MCF 10A (cell line): ENCODE measurements around the gene TH. TPM values are rescaled to one million over a fixed set of nuclear protein-coding genes. Genes with fewer than 3 reads are reported as not detected.

Experiments used
- BruUV-seq: library from RNA; stranded (reverse); fragments of 400-500 nt; replicated peaks from 2 replicates; lab custom pipeline; 2021; lab: Mats Ljungman, UMichigan
- CTCF ChIA-PET: fragments of 300-600 bp; sonication (Branson Sonifier 250); formaldehyde crosslinking; extraction: SDS; loops from one replicate; lab custom pipeline; 2021; ENCODE audit warnings: antibody characterized with exemption, inconsistent platforms; lab: Yijun Ruan, JAX
- POLR2A ChIA-PET: fragments of 300-600, 350-650 bp; sonication (Branson Sonifier 250); formaldehyde crosslinking; extraction: SDS; loops from one replicate; lab custom pipeline; 2020; ENCODE audit warnings: antibody characterized with exemption, inconsistent platforms; lab: Yijun Ruan, JAX
- DNase-seq: peaks from one replicate; pipeline ENCODE4 v3.0.0-alpha.2; 2018; ENCODE audit not compliant: unreplicated experiment
- H3K27ac Mint-ChIP-seq: one replicate; pipeline ENCODE4 v1.8.0; 2022; ENCODE audit warnings: mild to moderate bottlenecking, low read depth, mixed read lengths; ENCODE audit not compliant: unreplicated experiment
- H3K27me3 Mint-ChIP-seq: one replicate; pipeline ENCODE4 v1.8.0; 2022; ENCODE audit warnings: mixed read lengths; ENCODE audit not compliant: insufficient read depth, unreplicated experiment
- H3K36me3 Mint-ChIP-seq: one replicate; pipeline ENCODE4 v1.8.0; 2022; ENCODE audit warnings: mild to moderate bottlenecking, moderate library complexity, mixed read lengths; ENCODE audit not compliant: insufficient read depth, unreplicated experiment
- H3K4me1 Mint-ChIP-seq: one replicate; pipeline ENCODE4 v1.8.0; 2022; ENCODE audit warnings: mixed read lengths; ENCODE audit not compliant: insufficient read depth, unreplicated experiment
- H3K4me3 Mint-ChIP-seq: one replicate; pipeline ENCODE4 v1.8.0; 2022; ENCODE audit warnings: mild to moderate bottlenecking, moderate library complexity, mixed read lengths; ENCODE audit not compliant: unreplicated experiment
- H3K9me3 Mint-ChIP-seq: one replicate; pipeline ENCODE4 v1.8.0; 2022; ENCODE audit warnings: mixed read lengths; ENCODE audit not compliant: unreplicated experiment
- intact Hi-C: fragments of 100-400 bp; cut with micrococcal nuclease; formaldehyde crosslinking; loops from 2 replicates; pipeline ENCODE4 v1.14.1; 2022
- total RNA-seq: library from RNA; stranded (reverse); gene quantifications from 2 replicates; pipeline ENCODE4 v1.2.3, GENCODE V29; 2022
- TF ChIP-seq, protein P1 (sequence below): fragments of 200-600 bp; IDR thresholded peaks from one replicate; pipeline ENCODE4 v1.8.0; 2022; ENCODE audit warnings: antibody characterized with exemption, mild to moderate bottlenecking; ENCODE audit not compliant: unreplicated experiment

The TH gene
- total RNA-seq, 1 experiment from 2014 or later = 1.1 TPM

DNA sequence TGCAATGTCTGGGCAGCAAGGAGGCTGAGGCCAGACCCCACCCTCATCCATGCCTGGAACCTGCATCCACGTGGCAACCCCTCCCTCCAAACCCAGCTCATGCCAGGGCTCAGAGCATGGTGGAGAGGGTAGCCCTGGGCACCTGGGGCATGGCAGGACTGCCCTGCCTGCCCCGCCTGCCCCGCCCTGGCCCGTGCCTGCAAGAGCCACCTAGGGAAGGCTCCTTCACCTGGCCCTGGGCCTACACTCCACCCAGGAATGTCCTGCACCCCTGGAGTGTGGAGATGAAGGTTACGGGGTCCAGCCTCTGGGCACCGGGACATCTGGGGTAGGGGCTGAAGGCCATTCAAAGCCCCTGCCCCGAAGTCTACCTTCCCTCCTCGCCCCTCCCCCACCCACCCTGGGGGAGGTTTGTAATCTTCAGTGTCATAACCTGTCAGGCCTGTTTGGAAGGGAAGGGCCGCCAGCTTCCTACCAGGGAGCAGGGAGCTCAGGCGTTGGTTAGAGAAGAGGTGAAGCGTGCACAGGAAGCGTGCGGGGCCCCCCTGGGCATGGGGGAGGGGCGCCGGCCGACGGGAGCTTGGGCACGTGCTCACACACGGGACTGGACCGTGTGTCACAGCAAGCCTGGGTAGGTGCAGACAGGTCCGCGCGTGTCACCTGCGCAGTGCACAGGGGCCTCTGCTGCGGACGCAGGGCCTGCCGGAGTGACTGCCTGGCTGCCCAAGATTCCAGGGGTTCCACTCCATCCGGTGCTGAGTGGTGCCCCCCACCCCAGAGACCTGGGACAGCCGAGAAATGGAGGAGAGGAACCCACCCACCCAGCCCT, 30.7 kb upstream of the TH start:
- ChIA-PET CTCF (interaction anchor here (0.5 to 6.9 kb wide), 4 partner anchors 51 to 219 kb away, joined by 5 to 67 read pairs (median 12); partner anchors contain the start of genes C11orf21 and TSPAN32), POLR2A (no interaction called here)

DNA sequence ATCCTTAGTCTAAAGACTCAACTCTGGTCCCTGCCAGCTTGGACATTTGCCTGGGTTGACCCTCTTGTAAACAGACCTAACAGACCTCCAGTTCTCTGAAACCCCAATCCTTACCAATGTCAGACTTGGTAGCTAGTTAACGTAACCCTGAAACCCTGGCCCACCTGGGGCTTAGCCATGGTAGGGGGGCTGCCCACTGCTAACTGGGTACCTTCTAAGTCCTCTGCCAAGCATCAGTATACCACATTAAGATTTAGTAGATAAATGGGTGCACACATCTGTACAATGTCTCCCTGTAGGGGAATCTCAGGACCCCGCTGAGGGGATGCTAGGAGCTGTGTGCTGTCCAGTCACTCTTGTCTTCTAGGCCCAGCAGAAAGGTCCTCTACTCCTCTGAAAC, 29.9 kb upstream of the TH start:
- Mint-ChIP-seq H3K4me3 (no peak overlapping the region), H3K9me3 (peaks cover 8% of the 10 kb centered on the region), H3K27ac (no peak overlapping the region), H3K4me1 (peaks cover 12% of the 10 kb centered on the region), H3K27me3 (peaks cover 11% of the 10 kb centered on the region), H3K36me3 (no peaks in the 10 kb centered on the region)
- no TSS peak for BruUV-seq
- TF ChIP-seq, protein P1, sequence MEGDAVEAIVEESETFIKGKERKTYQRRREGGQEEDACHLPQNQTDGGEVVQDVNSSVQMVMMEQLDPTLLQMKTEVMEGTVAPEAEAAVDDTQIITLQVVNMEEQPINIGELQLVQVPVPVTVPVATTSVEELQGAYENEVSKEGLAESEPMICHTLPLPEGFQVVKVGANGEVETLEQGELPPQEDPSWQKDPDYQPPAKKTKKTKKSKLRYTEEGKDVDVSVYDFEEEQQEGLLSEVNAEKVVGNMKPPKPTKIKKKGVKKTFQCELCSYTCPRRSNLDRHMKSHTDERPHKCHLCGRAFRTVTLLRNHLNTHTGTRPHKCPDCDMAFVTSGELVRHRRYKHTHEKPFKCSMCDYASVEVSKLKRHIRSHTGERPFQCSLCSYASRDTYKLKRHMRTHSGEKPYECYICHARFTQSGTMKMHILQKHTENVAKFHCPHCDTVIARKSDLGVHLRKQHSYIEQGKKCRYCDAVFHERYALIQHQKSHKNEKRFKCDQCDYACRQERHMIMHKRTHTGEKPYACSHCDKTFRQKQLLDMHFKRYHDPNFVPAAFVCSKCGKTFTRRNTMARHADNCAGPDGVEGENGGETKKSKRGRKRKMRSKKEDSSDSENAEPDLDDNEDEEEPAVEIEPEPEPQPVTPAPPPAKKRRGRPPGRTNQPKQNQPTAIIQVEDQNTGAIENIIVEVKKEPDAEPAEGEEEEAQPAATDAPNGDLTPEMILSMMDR = no peak
- CTCF ChIA-PET = interaction anchor here (0.9 to 6.9 kb wide), 4 partner anchors 98 to 226 kb away, joined by 3 to 67 read pairs (median 14); partner anchors contain the start of genes C11orf21 and TSPAN32
- no peak for DNase-seq
- intact Hi-C loops = no loop called here
- POLR2A ChIA-PET = interaction anchor here (0.5 kb wide), 1 partner anchor 856 kb away, joined by 3 read pairs; the partner anchor contains the start of gene CARS1

More for the DNA sequence above, 30.7 kb upstream of the TH start:
- peaks cover 4% of the 10 kb centered on the region for H3K27me3 Mint-ChIP-seq
- TF ChIP-seq, protein P1 = no peak
- peak; percentile 14 for DNase-seq
- BruUV-seq = no TSS peak
- peaks cover 6% of the 10 kb centered on the region for H3K4me1 Mint-ChIP-seq
- no peaks in the 10 kb centered on the region for H3K36me3 Mint-ChIP-seq
- intact Hi-C loops = no loop called here
- H3K9me3 Mint-ChIP-seq = peaks cover 8% of the 10 kb centered on the region
- no peak overlapping the region for H3K27ac Mint-ChIP-seq
- no peak overlapping the region for H3K4me3 Mint-ChIP-seq

DNA sequence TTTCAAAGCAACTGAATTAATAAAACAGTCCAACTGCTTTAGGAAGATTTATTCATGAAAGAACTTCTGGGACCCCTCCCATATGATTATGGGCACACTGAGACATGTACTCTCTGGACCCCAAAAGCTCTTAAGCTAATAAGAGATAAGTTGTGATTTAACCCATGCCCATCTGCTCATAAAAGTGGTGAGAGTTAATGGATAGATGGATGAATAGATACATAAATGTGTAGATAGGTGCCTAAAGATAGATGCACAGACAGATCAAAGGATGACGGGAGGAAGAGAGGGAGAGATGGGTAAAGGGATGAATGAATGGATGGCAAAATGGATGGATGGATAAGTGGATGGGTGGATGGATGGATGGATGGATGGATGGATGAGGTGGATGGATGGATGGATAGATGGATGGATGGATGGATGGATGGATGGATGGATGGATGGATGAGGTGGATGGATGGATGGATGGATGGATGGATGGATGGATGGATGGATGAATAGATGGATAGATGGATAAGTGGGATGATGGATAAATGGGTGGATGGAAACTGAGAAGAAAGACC, 29.4 kb upstream of the TH start:
- Mint-ChIP-seq H3K36me3 (no peaks in the 10 kb centered on the region), H3K9me3 (peaks cover 8% of the 10 kb centered on the region), H3K27ac (no peak overlapping the region), H3K4me1 (peaks cover 12% of the 10 kb centered on the region), H3K27me3 (peaks cover 16% of the 10 kb centered on the region), H3K4me3 (no peak overlapping the region)
- ChIA-PET POLR2A (interaction anchor here (0.5 kb wide), 1 partner anchor 856 kb away, joined by 3 read pairs; the partner anchor contains the start of gene CARS1), CTCF (interaction anchor here (0.9 to 6.9 kb wide), 4 partner anchors 99 to 227 kb away, joined by 3 to 67 read pairs (median 14); partner anchors contain the start of genes C11orf21 and TSPAN32)
- BruUV-seq = no TSS peak
- no peak for DNase-seq
- TF ChIP-seq, protein P1 = no peak
- intact Hi-C loops = no loop called here

DNA sequence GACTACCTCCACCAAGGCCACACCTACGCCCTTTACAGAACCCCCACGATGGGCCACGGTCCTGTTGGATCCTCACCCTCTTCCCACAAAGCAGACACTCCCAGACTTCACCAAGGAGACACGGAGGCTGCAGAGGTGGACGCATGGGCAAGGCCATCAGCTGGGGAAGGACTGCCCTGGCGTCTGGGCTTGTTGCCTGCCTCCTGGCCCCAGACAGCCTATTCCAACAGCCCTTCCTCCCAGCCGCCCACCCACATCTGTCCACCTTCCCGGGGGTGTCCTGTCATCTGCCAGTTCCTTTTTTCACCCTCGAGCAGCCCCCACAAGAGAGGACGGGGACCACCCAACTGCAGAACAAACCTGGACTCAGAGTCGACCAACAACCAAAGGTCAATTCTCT, 28.9 kb upstream of the TH start:
- BruUV-seq = no TSS peak
- CTCF ChIA-PET = interaction anchor here (0.9 to 6.9 kb wide), 4 partner anchors 99 to 227 kb away, joined by 3 to 67 read pairs (median 14); partner anchors contain the start of genes C11orf21 and TSPAN32
- TF ChIP-seq, protein P1 = no peak
- Mint-ChIP-seq H3K27ac (no peak overlapping the region), H3K36me3 (no peaks in the 10 kb centered on the region), H3K27me3 (peaks cover 21% of the 10 kb centered on the region), H3K4me1 (peaks cover 12% of the 10 kb centered on the region), H3K9me3 (peaks cover 8% of the 10 kb centered on the region), H3K4me3 (no peak overlapping the region)
- intact Hi-C loops = no loop called here
- POLR2A ChIA-PET = no interaction called here
- DNase-seq = no peak
